Smooth muscle cell (in vitro differentiated cells): Measurements from ENCODE around the gene ATAD1. TPM values are rescaled to one million over a fixed set of nuclear protein-coding genes. Genes with fewer than 3 reads are reported as not detected.

Source experiments
- DNase-seq: peaks from one replicate; lab custom pipeline; 2025; ENCODE audit not compliant: unreplicated experiment; lab: John Stamatoyannopoulos, UW
- H2AFZ ChIP-seq: fragments of 200-600 bp; sonication (generic); 2 replicates; pipeline ENCODE4 v1.6.0; 2016; ENCODE audit warnings: antibody characterized with exemption, low read depth, mild to moderate bottlenecking
- H3F3A ChIP-seq: fragments of 200-600 bp; sonication (generic); 2 replicates; pipeline ENCODE4 v1.6.0; 2017; ENCODE audit warnings: antibody characterized with exemption, low read depth
- H3K27ac ChIP-seq: fragments of 200-600 bp; sonication (generic); 2 replicates; pipeline ENCODE4 v1.5.1; 2016; ENCODE audit warnings: low read depth, mild to moderate bottlenecking
- H3K27me3 ChIP-seq: fragments of 200-600 bp; sonication (generic); 2 replicates; pipeline ENCODE4 v1.6.1; 2016; ENCODE audit warnings: low read depth, mild to moderate bottlenecking
- H3K36me3 ChIP-seq: fragments of 200-600 bp; sonication (generic); 2 replicates; pipeline ENCODE4 v1.5.1; 2016; ENCODE audit warnings: low read depth
- H3K4me1 ChIP-seq: fragments of 200-600 bp; sonication (generic); 2 replicates; pipeline ENCODE4 v1.5.1; 2016; ENCODE audit warnings: low read depth
- H3K4me2 ChIP-seq: fragments of 200-600 bp; sonication (generic); 2 replicates; pipeline ENCODE4 v1.6.0; 2016; ENCODE audit warnings: mild to moderate bottlenecking
- H3K4me3 ChIP-seq: fragments of 200-600 bp; sonication (generic); 2 replicates; pipeline ENCODE4 v1.5.1; 2016; ENCODE audit warnings: mild to moderate bottlenecking
- H3K79me2 ChIP-seq: fragments of 200-600 bp; sonication (generic); 2 replicates; pipeline ENCODE4 v1.6.0; 2016; ENCODE audit warnings: low read depth, mild to moderate bottlenecking
- H3K9ac ChIP-seq: fragments of 200-600 bp; sonication (generic); 2 replicates; pipeline ENCODE4 v1.6.0; 2016; ENCODE audit warnings: low read depth
- H3K9me3 ChIP-seq: fragments of 200-600 bp; sonication (generic); replicated peaks from 2 replicates; pipeline ENCODE4 v1.5.1; 2016; ENCODE audit warnings: low read depth
- H4K20me1 ChIP-seq: fragments of 200-600 bp; sonication (generic); 2 replicates; pipeline ENCODE4 v1.6.0; 2016; ENCODE audit warnings: low read depth
- CTCF ChIP-seq: fragments of 200-600 bp; sonication (generic); IDR thresholded peaks from 2 replicates; pipeline ENCODE4 v1.5.1; 2017; ENCODE audit warnings: borderline replicate concordance, mild to moderate bottlenecking, antibody characterized with exemption; ENCODE audit not compliant: insufficient read depth, poor library complexity, severe bottlenecking
- WGBS: methylation state at CpG from one replicate; pipeline ENCODE4 v1.1.7; 2016; ENCODE audit warnings: low lambda C conversion rate; 5-methylcytosine and 5-hydroxymethylcytosine counted together
- polyA plus RNA-seq: library from polyadenylated mRNA; unstranded; fragments of >200 nt; fragmentation: Nextera tagmentation; extraction: Ambion mirVana; gene quantifications from 2 replicates; pipeline ENCODE4 v1.2.1, GENCODE V29; 2016
- total RNA-seq: library from RNA; depleted of rRNA; stranded (reverse); fragments of >200 nt; gene quantifications from 2 replicates; pipeline ENCODE4 v1.2.3, GENCODE V29; 2014

ATAD1 gene
- total and polyA plus RNA-seq, 2 experiments from 2014 or later: 38.1 to 71.8 TPM

DNA sequence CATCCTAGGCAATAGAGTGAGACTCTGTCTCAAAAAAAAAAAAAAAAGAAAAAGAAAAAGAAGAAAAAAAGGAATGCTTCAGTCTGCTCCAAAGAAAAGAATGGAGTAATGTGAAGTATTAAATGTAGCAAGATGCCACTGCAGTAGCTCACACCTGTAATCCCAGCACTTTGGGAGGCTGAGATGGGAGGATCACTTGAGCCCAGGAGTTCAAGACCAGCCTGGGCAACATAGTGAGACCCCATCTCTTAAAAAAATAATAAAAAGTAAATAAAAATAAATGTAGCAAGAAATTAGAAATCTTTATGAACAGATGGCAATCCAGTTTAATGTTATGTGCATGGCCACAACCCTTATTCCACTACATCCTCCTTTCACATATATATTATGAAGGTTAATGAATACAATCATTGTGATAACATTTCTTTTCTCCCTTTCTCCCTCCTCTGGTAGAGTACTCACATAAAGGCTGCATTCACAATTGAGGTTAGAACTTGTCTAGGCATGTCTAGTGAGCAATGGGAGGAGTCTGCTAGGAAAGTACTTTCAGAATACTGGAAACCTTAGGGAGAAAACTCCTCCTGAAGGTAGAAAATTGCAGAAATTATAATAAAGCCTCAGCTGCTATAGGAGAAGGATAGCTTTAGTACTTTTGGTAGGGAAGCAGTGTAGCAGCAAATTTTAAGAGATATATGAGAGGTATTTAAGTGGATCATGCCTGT lies 24.9 kb upstream of the ATAD1 start:
- H3K4me2 ChIP-seq: peak overlapping the region; percentile 42

DNA sequence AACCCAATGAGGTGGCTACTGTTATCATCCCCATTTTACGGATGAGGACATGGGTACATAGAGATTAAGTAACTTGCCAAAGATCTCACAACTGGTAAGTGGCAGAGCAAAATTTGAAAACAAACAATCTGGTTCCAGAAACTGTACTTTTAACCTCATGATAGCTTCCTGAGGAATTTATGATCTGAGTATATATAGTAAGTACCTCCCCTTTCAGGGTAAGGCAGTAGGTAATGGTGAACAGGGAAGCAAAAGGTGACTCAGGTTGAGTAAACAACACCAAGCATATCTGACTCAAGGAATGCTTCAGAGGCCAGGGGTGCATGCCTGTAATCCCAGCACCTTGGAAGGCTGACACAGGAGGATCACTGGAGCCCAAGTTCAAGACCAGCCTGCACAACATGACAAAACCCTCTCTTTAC lies 24.2 kb upstream of the ATAD1 start:
- peak overlapping the region; percentile 88 for H3K27ac ChIP-seq
- peaks cover 7% of the 10 kb centered on the region for H3K4me1 ChIP-seq
- DNase-seq: no peak
- no peaks in the 10 kb centered on the region for H3F3A ChIP-seq
- H3K4me3 ChIP-seq: no peak overlapping the region
- peak overlapping the region; percentile 48 for H3K9ac ChIP-seq
- TF ChIP-seq CTCF: no peak
- no peak overlapping the region for H3K4me2 ChIP-seq
- no peaks in the 10 kb centered on the region for H3K79me2 ChIP-seq
- no peaks in the 10 kb centered on the region for H4K20me1 ChIP-seq
- no peaks in the 10 kb centered on the region for H3K27me3 ChIP-seq
- H3K36me3 ChIP-seq: no peaks in the 10 kb centered on the region
- H2AFZ ChIP-seq: no peak overlapping the region
- H3K9me3 ChIP-seq: no peaks in the 10 kb centered on the region
- 93% methylated on average over 1 of the region's 1 CpG for WGBS

More for the DNA sequence above, 24.9 kb upstream of the ATAD1 start:
- no peaks in the 10 kb centered on the region for H3K36me3 ChIP-seq
- no peaks in the 10 kb centered on the region for H3K9me3 ChIP-seq
- no peaks in the 10 kb centered on the region for H3K79me2 ChIP-seq
- H2AFZ ChIP-seq: peak overlapping the region; percentile 18
- DNase-seq: no peak
- H3K4me1 ChIP-seq: peaks cover 7% of the 10 kb centered on the region
- no peaks in the 10 kb centered on the region for H3F3A ChIP-seq
- H3K27ac ChIP-seq: peak overlapping the region; percentile 88
- peaks cover 2% of the 10 kb centered on the region for H3K27me3 ChIP-seq
- H3K4me3 ChIP-seq: no peak overlapping the region
- TF ChIP-seq CTCF: no peak
- no peaks in the 10 kb centered on the region for H4K20me1 ChIP-seq
- H3K9ac ChIP-seq: peak overlapping the region; percentile 48

- no peaks in the 10 kb centered on the region for H3K9me3 ChIP-seq
- H4K20me1 ChIP-seq: no peaks in the 10 kb centered on the region
- no peak overlapping the region for H3K27ac ChIP-seq
- WGBS: 94% methylated on average over 3 of the region's 3 CpGs
- H2AFZ ChIP-seq: no peak overlapping the region
- no peaks in the 10 kb centered on the region for H3F3A ChIP-seq
- peaks cover 7% of the 10 kb centered on the region for H3K4me1 ChIP-seq
- no peak for TF ChIP-seq CTCF
- H3K27me3 ChIP-seq: no peaks in the 10 kb centered on the region
- no peaks in the 10 kb centered on the region for H3K79me2 ChIP-seq
- H3K4me2 ChIP-seq: no peak overlapping the region
- no peak for DNase-seq
- H3K4me3 ChIP-seq: no peak overlapping the region
- H3K9ac ChIP-seq: no peak overlapping the region
- no peaks in the 10 kb centered on the region for H3K36me3 ChIP-seq
Measured at GRCh38 chr10:87841186-87841585, 23.2 kb upstream of the ATAD1 start.

DNA sequence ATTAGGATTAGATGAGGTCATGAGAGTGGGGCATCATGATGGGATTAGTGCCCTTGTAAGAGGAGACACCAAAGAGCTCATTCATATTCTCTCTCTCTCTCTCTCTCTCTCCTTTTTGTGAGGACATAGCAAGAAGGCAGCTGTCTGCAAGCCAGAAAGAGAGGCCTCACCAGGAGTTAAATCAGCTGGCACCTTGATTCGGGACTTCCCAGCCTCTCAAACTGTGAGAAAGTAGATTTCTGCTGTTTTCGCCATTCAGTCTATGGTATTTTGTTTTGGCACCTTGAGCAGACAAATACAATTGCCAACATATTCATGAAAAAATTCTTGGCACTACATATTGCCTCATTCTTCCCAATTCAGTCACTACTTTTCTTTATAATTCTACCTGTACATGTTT lies 20.6 kb upstream of the ATAD1 start:
- 81% methylated on average over 2 of the region's 2 CpGs for WGBS
- H3K4me2 ChIP-seq: no peak overlapping the region
- H4K20me1 ChIP-seq: no peaks in the 10 kb centered on the region
- H2AFZ ChIP-seq: no peak overlapping the region
- no peak for DNase-seq
- no peaks in the 10 kb centered on the region for H3K36me3 ChIP-seq
- H3K4me1 ChIP-seq: peaks cover 3% of the 10 kb centered on the region
- no peaks in the 10 kb centered on the region for H3K79me2 ChIP-seq
- no peak overlapping the region for H3K9ac ChIP-seq
- no peaks in the 10 kb centered on the region for H3K27me3 ChIP-seq
- no peak for TF ChIP-seq CTCF
- H3F3A ChIP-seq: no peaks in the 10 kb centered on the region
- no peak overlapping the region for H3K4me3 ChIP-seq
- H3K9me3 ChIP-seq: no peaks in the 10 kb centered on the region
- H3K27ac ChIP-seq: no peak overlapping the region
